Uterus (tissue), 4 donors: ENCODE data around the gene HRC. TPM values are rescaled to one million over a fixed set of nuclear protein-coding genes. Genes with fewer than 3 reads are reported as not detected.

Source experiments
- DNase-seq, 2 donors: peaks; one replicate each; pipeline ENCODE4 v3.0.0-alpha.2; 2019 to 2020
- H3K27ac ChIP-seq, 2 donors: fragments of 200-600 bp; sonication (generic); 1 replicate in 1 of 2; 2 replicates in 1 of 2; pipeline ENCODE4 v1.5.1; 2016 to 2018
- H3K27me3 ChIP-seq, 2 donors: fragments of 200-600 bp; sonication (generic); one replicate each; pipeline ENCODE4 v1.5.1; 2018 to 2019; ENCODE audit warnings: control low read depth in 1 of 2
- H3K36me3 ChIP-seq, 2 donors: fragments of 200-600 bp; sonication (generic); one replicate each; pipeline ENCODE4 v1.5.1; 2019; ENCODE audit warnings: control low read depth in 1 of 2
- H3K4me1 ChIP-seq, 2 donors: fragments of 200-600 bp; sonication (generic); one replicate each; pipeline ENCODE4 v1.5.1; 2018 to 2019; ENCODE audit warnings: control low read depth in 1 of 2
- H3K4me3 ChIP-seq, 2 donors: fragments of 200-600 bp; sonication (generic); 1 replicate in 1 of 2; 2 replicates in 1 of 2; pipeline ENCODE4 v1.5.1; 2018 to 2019; ENCODE audit warnings: mild to moderate bottlenecking in 1 of 2
- H3K9me3 ChIP-seq, 2 donors: fragments of 200-600 bp; sonication (generic); one replicate each; pipeline ENCODE4 v1.5.1; 2019; ENCODE audit warnings: control low read depth in 1 of 2
- POLR2A ChIP-seq, 2 donors: fragments of 450-650 bp; IDR thresholded peaks; one replicate each; pipeline ENCODE4 v1.6.1; 2016; ENCODE audit warnings: antibody characterized with exemption in 2 of 2, mild to moderate bottlenecking in 1 of 2, moderate library complexity in 1 of 2
- intact Hi-C: fragments of 100-400 bp; cut with DNase I; formaldehyde crosslinking; loops from one replicate; pipeline ENCODE4 v1.15.1; 2023; ENCODE audit warnings: low total_unique reads
- total RNA-seq, 4 donors: library from RNA; depleted of rRNA in 3 of 4; stranded (reverse); fragments of >200 nt in 3 of 4; gene quantifications; one replicate each; pipeline versions ENCODE4 v1.1.0 to v1.2.4, GENCODE V29; 2014 to 2023
- TF ChIP-seq, protein P1 (sequence below), 4 experiments: fragments of 200-600 bp in 2 of 4; fragments of 450-650 bp in 2 of 4; sonication (generic) in 2 of 4; IDR thresholded peaks; one replicate each; pipeline ENCODE4 v1.5.1; 2016 to 2019; ENCODE audit warnings: antibody characterized with exemption in 4 of 4, mild to moderate bottlenecking in 2 of 4, moderate library complexity in 1 of 4
- donor health status: DM: yes; HTN: yes; CAD: no.

The HRC gene
- total RNA-seq, 4 donors from 2014 or later: 0.51 to 13.5 (median 6.6) TPM

DNA sequence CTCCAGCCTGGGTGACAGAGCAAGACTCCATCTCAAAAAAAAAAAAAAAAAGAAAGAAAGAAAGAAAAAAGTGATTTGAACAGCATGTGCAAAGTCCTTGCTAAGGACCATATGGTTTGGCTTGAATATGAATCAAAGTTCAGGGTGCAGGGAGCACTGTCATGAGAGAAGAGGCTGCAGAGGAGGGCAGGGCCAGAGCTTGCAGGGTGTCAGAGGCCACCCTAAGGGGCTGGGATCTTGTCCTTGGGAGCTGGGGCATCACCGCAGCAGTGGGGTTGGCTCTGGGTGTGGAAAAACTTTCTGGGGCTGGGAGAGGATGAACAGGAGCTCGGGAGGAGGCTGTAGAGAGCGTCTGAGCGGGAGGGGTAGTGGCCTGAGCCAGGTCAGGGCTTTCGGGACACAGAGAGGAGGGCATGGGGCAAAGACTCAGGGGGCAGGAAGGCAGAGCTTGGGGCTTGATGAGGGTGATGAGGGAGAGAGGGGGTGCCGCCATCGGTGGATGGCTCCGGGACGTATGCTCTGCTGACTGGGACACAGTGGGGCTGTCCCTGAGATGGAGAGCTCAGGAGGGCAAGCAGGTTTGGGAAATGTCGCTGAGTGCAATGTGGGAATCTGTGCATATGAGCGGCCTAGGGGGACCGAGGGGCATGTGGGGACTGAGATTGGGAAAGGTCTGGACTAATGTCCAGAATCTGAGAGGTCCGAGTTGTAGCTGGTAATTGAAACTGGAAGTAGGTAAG lies 5.4 kb upstream of the HRC start:
- Histone ChIP-seq H3K27me3 (no peaks in the 10 kb centered on the region), H3K4me3 (no peak overlapping the region), H3K36me3 (no peaks in the 10 kb centered on the region), H3K27ac (no peak overlapping the region), H3K9me3 (no peaks in the 10 kb centered on the region), H3K4me1 (no peaks in the 10 kb centered on the region)
- no peak for TF ChIP-seq POLR2A (IDR thresholded peaks at IDR 0.05)
- TF ChIP-seq, protein P1, sequence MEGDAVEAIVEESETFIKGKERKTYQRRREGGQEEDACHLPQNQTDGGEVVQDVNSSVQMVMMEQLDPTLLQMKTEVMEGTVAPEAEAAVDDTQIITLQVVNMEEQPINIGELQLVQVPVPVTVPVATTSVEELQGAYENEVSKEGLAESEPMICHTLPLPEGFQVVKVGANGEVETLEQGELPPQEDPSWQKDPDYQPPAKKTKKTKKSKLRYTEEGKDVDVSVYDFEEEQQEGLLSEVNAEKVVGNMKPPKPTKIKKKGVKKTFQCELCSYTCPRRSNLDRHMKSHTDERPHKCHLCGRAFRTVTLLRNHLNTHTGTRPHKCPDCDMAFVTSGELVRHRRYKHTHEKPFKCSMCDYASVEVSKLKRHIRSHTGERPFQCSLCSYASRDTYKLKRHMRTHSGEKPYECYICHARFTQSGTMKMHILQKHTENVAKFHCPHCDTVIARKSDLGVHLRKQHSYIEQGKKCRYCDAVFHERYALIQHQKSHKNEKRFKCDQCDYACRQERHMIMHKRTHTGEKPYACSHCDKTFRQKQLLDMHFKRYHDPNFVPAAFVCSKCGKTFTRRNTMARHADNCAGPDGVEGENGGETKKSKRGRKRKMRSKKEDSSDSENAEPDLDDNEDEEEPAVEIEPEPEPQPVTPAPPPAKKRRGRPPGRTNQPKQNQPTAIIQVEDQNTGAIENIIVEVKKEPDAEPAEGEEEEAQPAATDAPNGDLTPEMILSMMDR (IDR thresholded peaks at IDR 0.05): no peak
- DNase-seq: no peak
- intact Hi-C loops: no loop called here

DNA sequence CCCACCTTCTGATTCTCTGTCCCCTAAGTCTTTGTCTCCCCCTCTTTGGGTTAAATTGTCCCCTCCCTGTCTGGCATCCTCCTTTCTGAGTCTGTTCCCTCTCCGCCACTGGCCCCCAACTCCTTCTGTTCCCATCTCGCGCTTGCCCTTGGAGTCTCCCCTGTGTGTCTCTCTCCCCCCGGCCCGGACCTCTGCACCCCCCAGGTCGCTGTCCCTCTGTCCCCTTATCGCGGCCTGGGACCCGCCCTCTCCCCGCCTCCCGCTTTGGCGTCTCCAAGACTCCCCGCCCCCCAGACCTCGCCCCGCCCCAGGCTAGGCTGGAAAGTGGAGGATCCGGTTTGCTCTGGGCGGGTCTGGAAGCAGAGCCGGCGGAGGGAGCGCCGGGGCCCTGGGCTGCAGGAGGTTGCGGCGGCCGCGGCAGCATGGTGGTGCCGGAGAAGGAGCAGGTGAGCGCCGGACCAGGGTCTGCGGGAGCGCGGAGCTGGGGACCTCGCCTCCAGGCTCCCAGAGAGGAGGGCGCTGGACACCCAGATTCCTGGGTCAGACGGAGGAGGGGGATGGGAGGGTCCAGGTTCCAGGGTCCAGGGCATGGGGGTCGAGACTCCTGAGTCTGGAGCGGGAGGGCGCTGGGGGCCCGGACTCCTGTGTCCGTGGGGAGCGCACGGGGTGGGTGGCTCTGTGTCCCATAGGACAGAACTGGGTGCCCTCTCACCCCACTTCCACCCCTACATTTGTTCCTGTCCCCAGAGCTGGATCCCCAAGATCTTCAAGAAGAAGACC lies 2.4 kb upstream of the HRC start, which contains the start of gene TRPM4:
TRPM4 (plus strand) TSS at position 348 of the 780 bp plus-strand sequence; CDS start at position 423, 75 bp downstream.
- TF ChIP-seq, protein P1 (IDR thresholded peaks at IDR 0.05): no peak
- TF ChIP-seq POLR2A (IDR thresholded peaks at IDR 0.05): peak; percentile 65 to 81
- H3K36me3 ChIP-seq: no peaks in the 10 kb centered on the region
- no peaks in the 10 kb centered on the region for H3K9me3 ChIP-seq
- peak; percentile 80 to 81 for DNase-seq
- H3K4me1 ChIP-seq: no peaks in the 10 kb centered on the region
- peak within 1 kb of the TSS; percentile 50 to 86 for H3K4me3 ChIP-seq
- H3K27me3 ChIP-seq: no peaks in the 10 kb centered on the region
- peak within 1 kb of the TSS; percentile 52 to 74 for H3K27ac ChIP-seq
- intact Hi-C loops: no loop called here

GRCh38 chr19:49155820-49156346 lies 687 bp upstream of the HRC start:
- H3K4me1 ChIP-seq: no peaks in the 10 kb centered on the region
- no peak overlapping the region for H3K4me3 ChIP-seq
- no peaks in the 10 kb centered on the region for H3K9me3 ChIP-seq
- H3K27me3 ChIP-seq: no peaks in the 10 kb centered on the region
- no peaks in the 10 kb centered on the region for H3K36me3 ChIP-seq
- TF ChIP-seq POLR2A (IDR thresholded peaks at IDR 0.05): no peak
- TF ChIP-seq, protein P1 (IDR thresholded peaks at IDR 0.05): no peak
- peak overlapping the region; percentile 57 to 59 for H3K27ac ChIP-seq
- no peak for DNase-seq
- intact Hi-C loops: no loop called here

- Histone ChIP-seq H3K27me3 (no peaks in the 10 kb centered on the region), H3K36me3 (no peaks in the 10 kb centered on the region), H3K4me3 (no peak overlapping the region), H3K4me1 (no peaks in the 10 kb centered on the region), H3K27ac (no peak overlapping the region), H3K9me3 (no peaks in the 10 kb centered on the region)
- TF ChIP-seq, protein P1 (IDR thresholded peaks at IDR 0.05): no peak
- TF ChIP-seq POLR2A (IDR thresholded peaks at IDR 0.05): no peak
- DNase-seq: no peak
- intact Hi-C loops: no loop called here
These were observed 917 bp downstream of the HRC start for GRCh38 chr19:49154279-49154678.
